H1 (cell line): ENCODE results near the gene ELMO1. TPM values are rescaled to one million over a fixed set of nuclear protein-coding genes. Genes with fewer than 3 reads are reported as not detected.

Source experiments
- CTCF ChIA-PET: fragments of 300-600 bp; sonication (Branson Sonifier 250); formaldehyde crosslinking; loops from one replicate; lab custom pipeline; 2021; ENCODE audit not compliant: partially characterized antibody; lab: Charles Lee
- POLR2A ChIA-PET: fragments of 300-600 bp; sonication (Branson Sonifier 250); formaldehyde crosslinking; loops from one replicate; lab custom pipeline; 2021; ENCODE audit warnings: inconsistent platforms; ENCODE audit not compliant: partially characterized antibody; lab: Charles Lee
- DNase-seq, 2 experiments: peaks; one replicate each; pipeline versions ENCODE4 v3.0.0 to v3.0.0-alpha.2; 2010 to 2022; ENCODE audit warnings: low spot score in 2 of 2, low read depth in 1 of 2, mixed read lengths in 1 of 2
- FAIRE-seq: peaks from 2 replicates; lab custom pipeline; 2011; peaks lifted over from hg19 to GRCh38; lab: Jason Lieb, UNC
- H2AFZ ChIP-seq: 2 replicates; pipeline ENCODE4 v1.8.1; 2012; ENCODE audit warnings: low read length, inconsistent platforms
- H2AK5ac ChIP-seq: 2 replicates; pipeline ENCODE4 v1.6.1; 2013; ENCODE audit warnings: low read depth, low read length
- H2BK120ac ChIP-seq: replicated peaks from 2 replicates; pipeline ENCODE3; 2013; ENCODE audit warnings: low read depth, low read length, inconsistent platforms
- H2BK12ac ChIP-seq: 2 replicates; pipeline ENCODE4 v1.6.1; 2013; ENCODE audit warnings: low read depth, low read length
- H2BK15ac ChIP-seq: 2 replicates; pipeline ENCODE4 v1.6.1; 2013; ENCODE audit warnings: low read length
- H2BK20ac ChIP-seq: 2 replicates; pipeline ENCODE4 v1.6.1; 2013; ENCODE audit warnings: low read length
- H2BK5ac ChIP-seq: 2 replicates; pipeline ENCODE4 v1.6.1; 2013; ENCODE audit warnings: low read depth, low read length
- H3K14ac ChIP-seq: 2 replicates; pipeline ENCODE4 v1.6.1; 2013; ENCODE audit warnings: inconsistent platforms; ENCODE audit not compliant: insufficient read length
- H3K18ac ChIP-seq: 2 replicates; pipeline ENCODE4 v1.6.1; 2013; ENCODE audit warnings: low read length; ENCODE audit errors: extremely low read depth
- H3K23ac ChIP-seq: 2 replicates; pipeline ENCODE4 v1.6.1; 2013; ENCODE audit warnings: inconsistent platforms; ENCODE audit not compliant: insufficient read length
- H3K23me2 ChIP-seq: 2 replicates; pipeline ENCODE4 v1.6.1; 2013; ENCODE audit warnings: low read depth, low read length
- H3K27ac ChIP-seq: 2 replicates; pipeline ENCODE4 v1.6.1; 2011; ENCODE audit warnings: low read depth, low read length, inconsistent platforms
- H3K27me3 ChIP-seq, 4 experiments: replicated peaks in 1 of 4; 1 replicate in 1 of 4; 2 replicates in 3 of 4; pipeline versions ENCODE4 v1.6.1 to v1.8.1; 2011 to 2013; ENCODE audit warnings: low read length in 3 of 4, mild to moderate bottlenecking in 3 of 4, inconsistent platforms in 2 of 4, mixed read lengths in 2 of 4, moderate library complexity in 1 of 4; ENCODE audit not compliant: control insufficient read depth in 3 of 4, insufficient read depth in 3 of 4; ENCODE audit errors: extremely low read depth in 1 of 4
- H3K36me3 ChIP-seq, 4 experiments: 2 replicates each; pipeline versions ENCODE4 v1.6.1 to v1.8.1; 2011 to 2013; ENCODE audit warnings: mild to moderate bottlenecking in 4 of 4, low read length in 3 of 4, moderate library complexity in 2 of 4, control low read depth in 1 of 4, inconsistent platforms in 1 of 4; ENCODE audit not compliant: insufficient read depth in 4 of 4, control insufficient read depth in 2 of 4
- H3K4ac ChIP-seq: replicated peaks from 2 replicates; pipeline ENCODE3; 2013; ENCODE audit warnings: low read length, low read depth, mixed read lengths, inconsistent platforms; ENCODE audit not compliant: insufficient read length
- H3K4me1 ChIP-seq, 4 experiments: replicated peaks in 1 of 4; 1 replicate in 1 of 4; 2 replicates in 3 of 4; pipeline versions ENCODE4 v1.6.1 to v1.8.1; 2011 to 2013; ENCODE audit warnings: low read length in 3 of 4, inconsistent platforms in 2 of 4, mixed read lengths in 1 of 4; ENCODE audit not compliant: insufficient read depth in 4 of 4, control insufficient read depth in 3 of 4
- H3K4me2 ChIP-seq, 2 experiments: 2 replicates each; pipeline versions ENCODE4 v1.6.1 to v1.8.1; 2011 to 2013; ENCODE audit warnings: low read depth in 2 of 2, low read length in 2 of 2, control low read depth in 1 of 2, inconsistent platforms in 1 of 2, mild to moderate bottlenecking in 1 of 2; ENCODE audit not compliant: insufficient read depth in 1 of 2
- H3K4me3 ChIP-seq, 4 experiments: fragments of 200-600, 300-600 bp in 1 of 4; sonication (generic), shearing (Covaris generic), sonication (Bioruptor Twin) in 1 of 4; 2 replicates each; pipeline versions ENCODE4 v1.5.1 to v1.8.1; 2011 to 2016; ENCODE audit warnings: low read length in 4 of 4, low read depth in 3 of 4, control low read depth in 2 of 4, inconsistent platforms in 2 of 4, mild to moderate bottlenecking in 2 of 4, mixed read lengths in 1 of 4, moderate library complexity in 1 of 4; ENCODE audit not compliant: insufficient read depth in 2 of 4; ENCODE audit errors: extremely low read depth in 1 of 4
- H3K56ac ChIP-seq: replicated peaks from 2 replicates; pipeline ENCODE3; 2013; ENCODE audit warnings: low read depth, mild to moderate bottlenecking, mixed read lengths, low read length, inconsistent platforms; ENCODE audit not compliant: insufficient read length
- H3K79me1 ChIP-seq: 2 replicates; pipeline ENCODE4 v1.6.1; 2013; ENCODE audit warnings: low read depth, low read length, control low read depth
- H3K79me2 ChIP-seq, 2 experiments: 2 replicates each; pipeline versions ENCODE4 v1.6.1 to v1.8.1; 2012 to 2013; ENCODE audit warnings: low read length in 2 of 2, mild to moderate bottlenecking in 2 of 2, inconsistent platforms in 1 of 2; ENCODE audit not compliant: insufficient read depth in 2 of 2, control insufficient read depth in 1 of 2
- H3K9ac ChIP-seq, 4 experiments: replicated peaks in 1 of 4; 1 replicate in 1 of 4; 2 replicates in 3 of 4; pipeline versions ENCODE4 v1.6.1 to v1.8.1; 2011 to 2013; ENCODE audit warnings: low read depth in 3 of 4, low read length in 3 of 4, control low read depth in 2 of 4, mild to moderate bottlenecking in 2 of 4, moderate library complexity in 2 of 4, inconsistent platforms in 1 of 4; ENCODE audit errors: extremely low read depth in 1 of 4
- H3K9me3 ChIP-seq, 2 experiments: 2 replicates each; pipeline versions ENCODE4 v1.6.1 to v1.8.1; 2012 to 2013; ENCODE audit warnings: mild to moderate bottlenecking in 2 of 2, moderate library complexity in 2 of 2, control low read depth in 1 of 2, inconsistent platforms in 1 of 2, low read depth in 1 of 2, low read length in 1 of 2, mixed read lengths in 1 of 2; ENCODE audit not compliant: insufficient read depth in 2 of 2
- H4K20me1 ChIP-seq, 2 experiments: replicated peaks in 1 of 2; 2 replicates each; pipeline versions ENCODE3 to v1.8.1; 2011 to 2013; ENCODE audit warnings: inconsistent platforms in 2 of 2, low read length in 2 of 2, mild to moderate bottlenecking in 1 of 2; ENCODE audit not compliant: insufficient read depth in 2 of 2, control insufficient read depth in 1 of 2
- H4K5ac ChIP-seq: 2 replicates; pipeline ENCODE4 v1.6.1; 2013; ENCODE audit warnings: low read length, low read depth, mixed read lengths, inconsistent platforms; ENCODE audit not compliant: insufficient read length
- H4K8ac ChIP-seq: 2 replicates; pipeline ENCODE4 v1.8.0; 2013; ENCODE audit warnings: mild to moderate bottlenecking, moderate library complexity, low read length, inconsistent platforms; ENCODE audit not compliant: insufficient read depth; ENCODE audit errors: extremely low read depth
- H4K91ac ChIP-seq: replicated peaks from 2 replicates; pipeline ENCODE3; 2013; ENCODE audit warnings: low read length, mixed read lengths, inconsistent platforms; ENCODE audit not compliant: insufficient read length
- CTBP2 ChIP-seq: IDR thresholded peaks from 2 replicates; pipeline ENCODE4 v1.7.0; 2011; ENCODE audit warnings: borderline replicate concordance, mild to moderate bottlenecking, moderate library complexity, mixed read lengths, low read length; ENCODE audit not compliant: insufficient read depth, insufficient read length
- PHF8 ChIP-seq: fragments of 200-600 bp; sonication (generic); conservative IDR thresholded peaks from 2 replicates; pipeline ENCODE4 v1.7.1; 2012; ENCODE audit warnings: low read depth, mild to moderate bottlenecking, inconsistent platforms, low read length, moderate library complexity
- RAD21 ChIP-seq, 2 experiments: IDR thresholded peaks in 1 of 2; conservative IDR thresholded peaks in 1 of 2; 2 replicates each; pipeline ENCODE4 v1.6.1; 2011; ENCODE audit warnings: low read depth in 2 of 2, low read length in 2 of 2, improper control_type of control experiment in 1 of 2, inconsistent platforms in 1 of 2, mild to moderate bottlenecking in 1 of 2, moderate library complexity in 1 of 2
- RXRA ChIP-seq: IDR thresholded peaks from 2 replicates; pipeline ENCODE4 v1.6.1; 2011; ENCODE audit warnings: low read depth, mild to moderate bottlenecking, low read length, moderate library complexity; ENCODE audit not compliant: insufficient read depth
- SIN3A ChIP-seq, 2 experiments: IDR thresholded peaks in 1 of 2; conservative IDR thresholded peaks in 1 of 2; 2 replicates each; pipeline ENCODE4 v1.6.1; 2011 to 2012; ENCODE audit warnings: low read length in 2 of 2, improper control_type of control experiment in 1 of 2, low read depth in 1 of 2, mild to moderate bottlenecking in 1 of 2
- TAF1 ChIP-seq: IDR thresholded peaks from 2 replicates; pipeline ENCODE4 v1.6.1; 2011; ENCODE audit warnings: mild to moderate bottlenecking, low read depth, low read length
- WGBS, 2 experiments: shearing (Covaris generic) in 1 of 2; methylation state at CpG; one replicate each; pipeline versions ENCODE4 v1.1.6 to v1.1.7; 2013 to 2015; ENCODE audit warnings: low lambda C conversion rate in 2 of 2, mixed read lengths in 2 of 2, inconsistent platforms in 1 of 2, low coverage in 1 of 2, missing lambda C conversion rate in 1 of 2; ENCODE audit not compliant: insufficient replicate concordance in 2 of 2, insufficient coverage in 1 of 2, insufficient read length in 1 of 2; ENCODE audit errors: extremely low coverage in 1 of 2, missing lambda C conversion rate in 1 of 2; 5-methylcytosine and 5-hydroxymethylcytosine counted together
- polyA plus RNA-seq, 7 experiments: library from polyadenylated mRNA; depleted of rRNA in 3 of 7; stranded (reverse) in 5 of 7; unstranded in 2 of 7; fragments of >200 nt in 5 of 7; fragments of 200-250 nt in 2 of 7; gene quantifications; 1 replicate in 5 of 7; 2 replicates in 1 of 7; 4 replicates in 1 of 7; pipeline versions ENCODE4 v1.2.1 to v1.2.3, GENCODE V29; 2011 to 2013; ENCODE audit warnings: missing spikeins in 2 of 7, mixed read lengths in 2 of 7
- total RNA-seq: library from RNA; stranded (reverse); fragmentation: NEBNext Ultra II Directional; extraction: Animal tissue kit (Norgen Biotek cat#: 25700); gene quantifications from 2 replicates; pipeline ENCODE4 v1.2.1, GENCODE V29; 2021

ELMO1 gene
- total and polyA plus RNA-seq, 2 of the 8 experiments (the other 6 are each of a cell fraction or from before 2014, with no cell fraction given), result 18.4 to 21.0 TPM

- Histone ChIP-seq H3K56ac (no peak overlapping the region), H3K79me2 (no peaks in the 10 kb centered on the region), H4K8ac (no peak overlapping the region), H3K27me3 (no peaks in the 10 kb centered on the region), H3K36me3 (no peaks in the 10 kb centered on the region), H2BK5ac (no peak overlapping the region), H4K5ac (no peak overlapping the region), H3K27ac (no peak overlapping the region), H4K20me1 (no peaks in the 10 kb centered on the region), H3K9ac (no peak overlapping the region), H3K23me2 (no peaks in the 10 kb centered on the region), H3K4me2 (no peak overlapping the region), H2BK12ac (no peak overlapping the region), H3K4ac (no peak overlapping the region), H3K18ac (no peak overlapping the region), H3K9me3 (no peaks in the 10 kb centered on the region), H2BK20ac (no peak overlapping the region), H2BK120ac (no peak overlapping the region), H3K4me3 (no peak overlapping the region), H4K91ac (no peak overlapping the region), H3K79me1 (no peaks in the 10 kb centered on the region), H2BK15ac (no peak overlapping the region), H2AK5ac (no peak overlapping the region), H3K23ac (no peak overlapping the region), H3K4me1 (no peaks in the 10 kb centered on the region; a peak in 1 of 7 replicates), H2AFZ (no peak overlapping the region), H3K14ac (no peak overlapping the region)
- POLR2A ChIA-PET, result interaction anchor here (1.3 kb wide), 1 partner anchor 9 kb away, joined by 3 read pairs; no protein-coding TSS in a partner anchor
- TF ChIP-seq RXRA (no peak), SIN3A (conservative IDR thresholded peaks at IDR 0.05 in 1 of 2, IDR thresholded peaks at IDR 0.05 in 1 of 2; ENCODE audit: low read depth in 1 of 2, low read length in 2 of 2) (no peak), PHF8 (no peak), CTBP2 (no peak), TAF1 (no peak), RAD21 (IDR thresholded peaks at IDR 0.05 in 1 of 2, conservative IDR thresholded peaks at IDR 0.05 in 1 of 2; ENCODE audit: low read depth in 2 of 2, low read length in 2 of 2) (no peak)
- DNase-seq, result no peak
- CTCF ChIA-PET, result interaction anchor here (0.6 to 2.8 kb wide), 52 partner anchors 10 to 1171 kb away, joined by 3 to 18 read pairs (median 4); no protein-coding TSS in a partner anchor
- FAIRE-seq, result no peak
- WGBS, 2 experiments, result 89% methylated on average over 10 of the region's 10 CpGs; no CpG with 5 or more reads in 1 of the 2 experiments
Measured at GRCh38 chr7:37198041-37198905, 250.4 kb downstream of the ELMO1 start.
